ENCODE measurements around the gene LTBP1.

GRCh38 chr2:33278245-33278943, 331.6 kb downstream of the LTBP1 start:
- TF ChIP-seq, protein P1, sequence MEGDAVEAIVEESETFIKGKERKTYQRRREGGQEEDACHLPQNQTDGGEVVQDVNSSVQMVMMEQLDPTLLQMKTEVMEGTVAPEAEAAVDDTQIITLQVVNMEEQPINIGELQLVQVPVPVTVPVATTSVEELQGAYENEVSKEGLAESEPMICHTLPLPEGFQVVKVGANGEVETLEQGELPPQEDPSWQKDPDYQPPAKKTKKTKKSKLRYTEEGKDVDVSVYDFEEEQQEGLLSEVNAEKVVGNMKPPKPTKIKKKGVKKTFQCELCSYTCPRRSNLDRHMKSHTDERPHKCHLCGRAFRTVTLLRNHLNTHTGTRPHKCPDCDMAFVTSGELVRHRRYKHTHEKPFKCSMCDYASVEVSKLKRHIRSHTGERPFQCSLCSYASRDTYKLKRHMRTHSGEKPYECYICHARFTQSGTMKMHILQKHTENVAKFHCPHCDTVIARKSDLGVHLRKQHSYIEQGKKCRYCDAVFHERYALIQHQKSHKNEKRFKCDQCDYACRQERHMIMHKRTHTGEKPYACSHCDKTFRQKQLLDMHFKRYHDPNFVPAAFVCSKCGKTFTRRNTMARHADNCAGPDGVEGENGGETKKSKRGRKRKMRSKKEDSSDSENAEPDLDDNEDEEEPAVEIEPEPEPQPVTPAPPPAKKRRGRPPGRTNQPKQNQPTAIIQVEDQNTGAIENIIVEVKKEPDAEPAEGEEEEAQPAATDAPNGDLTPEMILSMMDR (IDR thresholded peaks at IDR 0.05), result no peak
- no peak for TF ChIP-seq EZH2 (IDR thresholded peaks at IDR 0.05; ENCODE audit: borderline replicate concordance, insufficient read depth, low read depth, low read length, poor library complexity, severe bottlenecking)
